Body of pancreas (tissue), 4 donors: ENCODE results near the gene C16orf78. TPM values are rescaled to one million over a fixed set of nuclear protein-coding genes. Genes with fewer than 3 reads are reported as not detected.

Experiments
- ATAC-seq: fragments of 150-250 bp; one replicate; pipeline ENCODE4 v1.9.1; 2016
- DNase-seq, 4 donors: peaks; one replicate each; pipeline ENCODE4 v3.0.0-alpha.2; 2019
- H3K27ac ChIP-seq, 4 donors: fragments of 200-600 bp; sonication (generic); 1 replicate in 3 of 4; 2 replicates in 1 of 4; pipeline versions ENCODE4 v1.5.1 to v1.6.1; 2016 to 2019; ENCODE audit warnings: mild to moderate bottlenecking in 1 of 4, mixed read lengths in 1 of 4, moderate library complexity in 1 of 4
- H3K27me3 ChIP-seq, 2 donors: fragments of 200-600 bp; sonication (generic); one replicate each; pipeline ENCODE4 v1.6.0; 2016; ENCODE audit warnings: mild to moderate bottlenecking in 1 of 2
- H3K36me3 ChIP-seq, 2 donors: fragments of 200-600 bp; sonication (generic); replicated peaks in 1 of 2; 2 replicates each; pipeline ENCODE4 v1.5.1; 2016; ENCODE audit warnings: low read depth in 2 of 2; ENCODE audit not compliant: insufficient read depth in 1 of 2
- H3K4me1 ChIP-seq: fragments of 200-600 bp; sonication (generic); one replicate; pipeline ENCODE4 v1.6.0; 2016
- H3K4me3 ChIP-seq, 2 donors: fragments of 200-600 bp; sonication (generic); 1 replicate in 1 of 2; 2 replicates in 1 of 2; pipeline ENCODE4 v1.5.1; 2016 to 2019
- H3K9me3 ChIP-seq, 3 donors: fragments of 200-600 bp; sonication (generic); 1 replicate in 2 of 3; 2 replicates in 1 of 3; pipeline ENCODE4 v1.5.1; 2016
- CTCF ChIP-seq, 7 experiments: fragments of 450-650 bp in 4 of 7; fragments of 200-600 bp in 3 of 7; sonication (generic) in 3 of 7; IDR thresholded peaks; one replicate each; pipeline ENCODE4 v1.5.1; 2016 to 2019; ENCODE audit warnings: antibody characterized with exemption in 7 of 7
- POLR2A ChIP-seq, 3 donors: fragments of 450-650 bp; IDR thresholded peaks; one replicate each; pipeline ENCODE4 v1.6.1; 2016; ENCODE audit warnings: antibody characterized with exemption in 3 of 3, mild to moderate bottlenecking in 2 of 3
- WGBS, 2 donors: methylation state at CpG; one replicate each; pipeline ENCODE4 v1.1.5; 2017; 5-methylcytosine and 5-hydroxymethylcytosine counted together
- intact Hi-C: fragments of 100-400 bp; cut with DNase I; formaldehyde crosslinking; loops from one replicate; pipeline ENCODE4 v1.15.1; 2023
- total RNA-seq, 2 donors: library from RNA; depleted of rRNA; stranded (reverse); fragments of >200 nt; gene quantifications; one replicate each; pipeline ENCODE4 v1.1.0, GENCODE V29; 2016

Gene C16orf78
- total RNA-seq: not detected

- 77 to 86% methylated on average over 4 of the region's 4 CpGs for WGBS, 2 donors
- Histone ChIP-seq H3K4me3 (no peak within 1 kb of the TSS), H3K27me3 (no peaks in the 10 kb centered on the region), H3K9me3 (no peaks in the 10 kb centered on the region), H3K27ac (no peak within 1 kb of the TSS), H3K36me3 (no peaks in the 10 kb centered on the region), H3K4me1 (no peaks in the 10 kb centered on the region)
- no peak for TF ChIP-seq POLR2A (IDR thresholded peaks at IDR 0.05)
- no peak for TF ChIP-seq CTCF (IDR thresholded peaks at IDR 0.05)
- intact Hi-C loops: no loop called here
- ATAC-seq (no peak), DNase-seq (no peak)
These were observed at the start of gene C16orf78 for GRCh38 chr16:49373504-49373903. TSS of gene C16orf78 (plus strand) at chr16:49373804. CDS start at chr16:49373940, 136 bp downstream.

- H3K4me3 ChIP-seq: no peak overlapping the region
- no peaks in the 10 kb centered on the region for H3K27me3 ChIP-seq
- intact Hi-C loops: no loop called here
- WGBS, 2 donors: 79 to 89% methylated on average over 9 of the region's 9 CpGs
- H3K9me3 ChIP-seq: no peaks in the 10 kb centered on the region
- no peak overlapping the region for H3K27ac ChIP-seq
- DNase-seq: no peak
- TF ChIP-seq POLR2A (IDR thresholded peaks at IDR 0.05): no peak
- TF ChIP-seq CTCF (IDR thresholded peaks at IDR 0.05): no peak
- no peaks in the 10 kb centered on the region for H3K36me3 ChIP-seq
- H3K4me1 ChIP-seq: peaks cover 11% of the 10 kb centered on the region
- no peak for ATAC-seq
These were observed 48.9 kb upstream of the C16orf78 start for GRCh38 chr16:49324703-49325102.

GRCh38 chr16:49327466-49327865, 46.1 kb upstream of the C16orf78 start:
- Histone ChIP-seq H3K4me1 (peaks cover 11% of the 10 kb centered on the region), H3K36me3 (no peaks in the 10 kb centered on the region), H3K4me3 (no peak overlapping the region), H3K9me3 (no peaks in the 10 kb centered on the region), H3K27ac (no peak overlapping the region), H3K27me3 (no peaks in the 10 kb centered on the region)
- ATAC-seq (peak; percentile 73), DNase-seq (peak; percentile 57 to 82 (median 64))
- intact Hi-C loops: no loop called here
- TF ChIP-seq POLR2A (IDR thresholded peaks at IDR 0.05) (no peak), CTCF (IDR thresholded peaks at IDR 0.05) (no peak)
- WGBS, 2 donors: 38 to 39% methylated on average over 3 to 4 of the region's 4 CpGs

GRCh38 chr16:49328325-49328724, 45.3 kb upstream of the C16orf78 start:
- Histone ChIP-seq H3K9me3 (no peaks in the 10 kb centered on the region), H3K36me3 (no peaks in the 10 kb centered on the region), H3K27me3 (no peaks in the 10 kb centered on the region), H3K4me3 (no peak overlapping the region), H3K4me1 (peaks cover 11% of the 10 kb centered on the region), H3K27ac (no peak overlapping the region)
- TF ChIP-seq CTCF (IDR thresholded peaks at IDR 0.05) (no peak), POLR2A (IDR thresholded peaks at IDR 0.05) (no peak)
- intact Hi-C loops: no loop called here
- ATAC-seq (no peak), DNase-seq (no peak)
- 75 to 78% methylated on average over 4 of the region's 4 CpGs for WGBS, 2 donors

GRCh38 chr16:49330562-49331201, 42.9 kb upstream of the C16orf78 start:
- ATAC-seq: no peak
- WGBS, 2 donors: 71 to 78% methylated on average over 7 to 9 of the region's 9 CpGs

More at GRCh38 chr16:49330562-49331201, 42.9 kb upstream of the C16orf78 start:
- DNase-seq: no peak
- Histone ChIP-seq H3K4me1 (peaks cover 11% of the 10 kb centered on the region), H3K4me3 (no peak overlapping the region), H3K27me3 (no peaks in the 10 kb centered on the region), H3K27ac (no peak overlapping the region), H3K36me3 (no peaks in the 10 kb centered on the region), H3K9me3 (no peaks in the 10 kb centered on the region)
- TF ChIP-seq POLR2A (IDR thresholded peaks at IDR 0.05) (no peak), CTCF (IDR thresholded peaks at IDR 0.05) (no peak)
- intact Hi-C loops: no loop called here
